Umbilical cord (tissue), 2 donors: ENCODE results near the gene IGFBP7. TPM values are rescaled to one million over a fixed set of nuclear protein-coding genes. Genes with fewer than 3 reads are reported as not detected.

ENCODE experiments used
- DNase-seq: peaks from one replicate; pipeline ENCODE4 v3.0.0-alpha.2; 2015; ENCODE audit warnings: low spot score
- total RNA-seq: library from RNA; depleted of rRNA; stranded (reverse); fragments of >200 nt; gene quantifications from one replicate; pipeline ENCODE4 v1.2.3, GENCODE V29; 2014; ENCODE audit warnings: low replicate concordance; ENCODE audit not compliant: insufficient read depth

Gene IGFBP7
- total RNA-seq, 1 donor from 2014 or later, result 999 TPM

DNA sequence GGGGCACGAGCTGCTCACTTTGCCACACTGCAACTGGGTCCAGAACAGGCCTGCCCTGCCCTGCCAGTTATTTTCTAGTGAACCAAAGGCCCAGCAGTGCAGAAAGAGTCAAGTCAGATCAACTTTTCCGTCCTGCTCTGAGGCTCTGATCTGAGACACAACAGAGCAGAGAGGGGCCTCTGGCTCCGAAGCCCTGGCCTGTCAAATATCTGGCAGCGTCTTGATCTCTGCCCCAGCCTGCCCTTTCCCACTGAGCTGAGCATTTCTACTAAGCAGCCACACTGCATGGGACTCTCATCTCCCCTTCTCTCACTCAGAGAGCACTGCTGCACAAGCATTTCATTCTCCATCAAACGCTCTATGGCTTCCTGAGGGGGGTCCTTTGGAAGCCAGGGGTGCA lies 11.8 kb downstream of the IGFBP7 start:
- peak; percentile 77 for DNase-seq

DNA sequence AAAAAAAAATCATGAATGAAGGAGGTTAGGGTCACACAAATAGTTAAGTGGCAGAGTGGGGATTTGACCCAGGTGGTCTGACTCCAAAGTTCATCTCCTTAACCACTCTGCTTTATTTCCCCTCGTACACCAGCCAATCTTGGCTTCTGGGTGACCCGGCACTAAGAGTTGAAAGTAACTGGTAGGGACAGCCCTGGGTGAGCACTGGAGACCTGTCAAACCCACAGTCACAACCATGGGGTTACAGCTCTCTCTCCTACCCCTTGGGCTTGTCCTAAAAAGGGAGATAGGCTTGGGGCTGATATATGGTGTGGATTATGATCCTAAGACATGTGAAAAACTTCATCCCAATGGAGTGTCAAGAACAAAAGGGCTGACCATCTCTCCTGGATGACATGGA lies 12.5 kb downstream of the IGFBP7 start:
- no peak for DNase-seq

DNA sequence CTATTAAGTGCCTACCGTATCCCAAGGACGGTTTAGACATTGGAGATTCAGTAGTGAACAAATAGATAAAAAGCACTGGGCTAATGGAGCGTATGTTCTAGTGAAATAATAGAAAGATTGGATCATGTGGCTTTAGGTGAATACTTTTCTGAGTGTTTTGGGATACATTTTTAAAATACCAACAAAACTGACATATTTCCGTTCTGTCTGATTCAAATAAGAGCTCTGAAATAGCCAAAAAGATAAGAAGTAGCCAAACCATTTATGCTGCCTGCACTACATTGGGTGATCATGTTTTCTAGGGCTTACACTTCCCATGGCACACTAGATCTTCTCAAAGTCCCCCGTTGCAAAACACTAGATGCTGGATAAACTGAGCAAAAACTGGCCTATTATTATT lies 14.2 kb downstream of the IGFBP7 start:
- DNase-seq, result no peak

DNA sequence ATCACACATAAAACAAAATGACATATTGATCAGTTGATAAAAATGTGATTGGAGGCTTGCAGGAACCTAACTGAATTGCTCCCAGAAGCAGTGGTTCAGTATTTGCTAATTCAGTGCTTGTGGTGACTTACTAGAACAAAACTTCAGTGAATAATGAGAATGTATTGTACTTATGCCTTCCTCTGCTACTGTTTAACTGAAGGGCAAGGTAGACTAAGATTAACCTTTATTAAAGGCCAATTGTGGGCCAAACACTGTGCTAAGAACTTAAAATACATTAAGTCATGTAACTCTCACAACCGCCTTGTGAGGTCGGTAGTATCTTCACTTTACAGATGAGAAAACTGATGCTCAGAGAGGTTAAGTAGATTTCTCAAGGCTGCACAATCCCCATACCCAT lies 14.9 kb downstream of the IGFBP7 start:
- DNase-seq, result no peak

DNA sequence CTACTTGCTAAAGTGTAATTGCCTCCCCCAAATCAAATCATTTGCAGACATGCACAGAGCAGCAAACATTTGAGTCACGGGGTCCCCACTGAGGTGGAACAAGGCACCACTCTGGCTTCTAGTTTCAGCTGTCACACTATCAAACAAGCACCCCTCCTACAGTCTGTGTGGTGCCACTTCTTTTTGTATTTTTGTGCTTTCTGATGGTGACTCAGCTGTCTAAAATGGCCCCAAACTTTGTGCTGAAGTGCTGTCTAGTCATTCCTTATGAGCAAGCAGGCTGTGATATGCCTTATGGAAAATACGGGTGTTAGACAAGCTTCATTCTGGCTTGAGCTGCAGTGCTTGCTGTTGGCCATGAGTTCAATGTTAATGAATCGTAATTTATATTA lies 15.4 kb downstream of the IGFBP7 start:
- peak; percentile 38 for DNase-seq

DNA sequence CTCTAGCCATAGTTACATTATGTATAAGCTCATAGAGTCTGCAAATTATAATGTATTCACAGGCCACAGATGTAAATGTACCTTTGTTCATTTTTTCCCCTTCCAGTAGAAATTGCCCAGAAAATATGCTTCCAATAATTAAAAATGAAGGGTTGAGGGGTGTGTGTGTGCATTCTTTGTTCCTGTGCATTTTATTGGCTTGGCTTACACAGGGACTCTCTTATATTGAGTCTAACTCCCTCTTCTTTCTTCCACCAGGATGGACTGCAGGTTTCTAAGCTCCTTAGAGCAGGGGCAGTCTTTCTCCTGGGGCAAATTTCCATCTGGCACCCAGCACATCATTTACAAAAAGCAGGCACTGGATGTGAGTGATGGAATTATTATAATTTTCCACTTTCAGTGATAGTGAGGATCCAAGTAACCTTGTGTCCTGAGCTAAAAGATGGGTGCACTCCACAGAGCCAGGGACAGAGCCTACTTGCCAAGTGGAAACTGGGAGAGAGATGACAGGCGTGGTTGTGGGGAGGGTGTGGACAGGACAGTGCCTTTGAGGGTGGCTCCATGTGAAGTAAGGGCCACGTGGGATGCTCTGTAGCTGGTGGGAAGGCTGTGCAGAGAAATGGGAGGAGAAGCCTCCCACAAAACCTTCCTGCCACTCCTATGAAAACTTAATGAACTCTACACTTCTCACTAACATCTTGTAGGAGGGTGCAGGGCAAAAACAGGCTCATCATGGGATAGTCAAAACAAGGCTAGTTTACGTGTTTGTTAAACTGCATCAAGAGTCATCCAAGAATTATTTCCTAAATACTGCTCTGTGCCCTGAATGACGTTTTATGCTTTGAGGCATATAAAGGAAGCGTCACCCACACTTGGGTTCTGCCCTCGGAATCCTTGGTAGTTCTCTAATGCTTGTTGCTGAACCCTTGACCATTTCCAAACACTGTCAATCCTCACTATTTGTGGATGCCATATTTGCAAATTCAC lies 16.0 kb downstream of the IGFBP7 start:
- no peak for DNase-seq

DNA sequence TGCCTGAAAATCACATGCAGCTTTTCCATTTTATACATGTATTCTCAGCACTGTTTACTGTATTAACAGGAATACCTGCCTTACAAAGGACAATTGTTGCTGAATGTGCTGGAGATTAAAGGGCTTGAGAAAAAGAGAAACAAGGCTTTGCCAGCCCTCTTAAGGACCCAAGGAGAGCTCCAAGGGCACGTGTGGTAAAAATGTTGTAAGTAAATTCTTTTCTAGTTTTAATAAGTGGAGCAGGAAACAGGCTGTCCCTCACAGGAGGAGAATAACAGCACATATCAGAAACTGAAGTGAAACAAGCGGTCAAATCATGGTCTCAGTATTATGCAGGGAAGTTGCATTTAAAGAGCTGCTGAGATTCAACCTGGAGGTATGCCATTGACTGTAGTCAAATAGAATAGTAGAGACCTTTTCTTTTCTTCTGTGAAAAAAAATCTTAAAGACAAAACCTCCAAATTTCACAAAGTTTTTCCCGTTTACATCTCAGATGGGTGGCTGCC lies 18.5 kb downstream of the IGFBP7 start:
- DNase-seq, result no peak

DNA sequence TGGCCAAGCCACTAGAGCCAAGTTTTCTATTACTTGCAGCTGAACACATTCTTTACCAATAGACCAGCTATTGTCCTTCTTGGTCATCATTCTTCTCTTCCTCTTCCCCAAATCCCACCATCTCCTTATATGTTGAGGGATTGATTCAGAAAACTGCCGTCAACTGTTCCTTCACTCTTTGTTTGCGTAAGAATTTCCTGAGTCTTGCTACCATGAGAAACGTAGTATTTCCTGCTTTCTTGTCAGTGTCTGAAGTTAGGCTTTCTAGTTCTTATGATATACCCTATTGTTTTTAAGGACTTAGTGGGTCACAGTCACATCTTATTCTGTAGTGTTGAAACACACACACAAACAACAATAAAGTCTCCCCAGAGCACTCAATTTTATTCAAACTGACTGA lies 20.1 kb downstream of the IGFBP7 start:
- DNase-seq, result no peak

DNA sequence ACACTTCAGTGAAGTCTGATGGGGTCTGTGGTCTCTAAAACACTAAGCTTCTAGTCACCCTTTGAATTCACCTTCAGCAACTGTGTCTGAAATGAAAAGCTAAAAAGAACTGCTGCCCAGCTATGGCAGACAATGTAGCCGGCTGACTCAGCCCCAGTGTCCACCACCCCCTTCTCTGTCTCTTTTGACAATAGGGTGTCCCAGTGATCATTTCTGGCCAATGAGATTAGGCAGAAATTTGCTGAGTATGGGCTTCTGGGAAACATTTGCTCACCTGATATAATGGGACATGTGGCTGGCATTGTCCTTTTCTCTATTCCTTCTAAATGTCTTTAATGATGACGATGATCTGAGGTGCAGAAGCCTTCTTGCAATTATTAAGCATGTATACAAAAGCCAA lies 20.6 kb downstream of the IGFBP7 start:
- DNase-seq, result no peak

DNA sequence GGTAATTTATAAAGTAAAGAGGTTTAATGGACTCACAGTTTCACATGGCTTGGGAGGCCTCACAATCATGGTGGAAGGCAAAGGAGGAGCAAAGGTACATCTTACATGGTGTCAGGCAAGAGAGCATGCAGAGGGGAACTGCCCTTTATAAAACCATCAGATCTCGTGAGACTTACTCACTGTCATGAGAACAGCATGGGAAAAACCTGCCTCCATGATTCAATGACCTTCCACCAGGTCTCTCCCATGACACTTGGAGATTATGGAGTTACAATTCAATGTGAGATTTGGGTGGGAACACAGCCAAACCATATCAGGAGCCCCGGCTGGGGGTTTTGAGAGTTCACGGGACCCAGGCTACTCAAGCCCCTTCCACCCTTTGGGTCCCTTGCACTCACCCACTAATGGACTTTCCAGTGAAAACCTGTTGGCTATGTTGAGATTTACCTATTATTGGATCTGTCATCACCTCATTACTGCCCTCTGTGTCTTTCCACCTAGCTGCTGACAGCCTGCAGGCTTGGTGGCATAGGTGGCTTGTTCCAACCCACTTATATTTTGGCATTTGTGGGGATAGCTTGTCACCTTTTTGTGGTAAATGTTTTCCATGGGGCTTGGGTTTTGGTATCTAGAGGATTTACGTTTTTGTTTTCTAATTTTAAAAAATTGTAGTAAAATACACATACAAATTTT lies 24.0 kb downstream of the IGFBP7 start:
- no peak for DNase-seq

DNA sequence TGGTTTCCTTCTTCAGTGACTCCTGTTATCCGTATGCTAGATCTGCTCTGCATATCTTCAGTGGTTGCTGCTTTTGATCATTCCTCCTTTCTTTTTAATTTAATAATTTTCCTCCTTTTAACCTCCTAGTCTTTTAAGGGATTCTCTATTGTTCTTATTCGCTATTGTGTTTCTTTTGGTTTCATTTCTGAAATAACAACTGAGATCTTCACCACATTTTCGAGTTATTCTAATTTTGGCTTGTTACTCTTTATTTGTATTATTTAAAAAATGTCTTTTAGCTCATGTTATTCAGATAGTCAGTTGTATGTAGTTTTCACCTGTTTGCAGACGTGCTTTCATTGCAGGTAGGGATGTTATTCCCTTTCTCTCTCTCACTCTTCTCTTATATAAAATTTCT lies 24.9 kb downstream of the IGFBP7 start:
- no peak for DNase-seq

DNA sequence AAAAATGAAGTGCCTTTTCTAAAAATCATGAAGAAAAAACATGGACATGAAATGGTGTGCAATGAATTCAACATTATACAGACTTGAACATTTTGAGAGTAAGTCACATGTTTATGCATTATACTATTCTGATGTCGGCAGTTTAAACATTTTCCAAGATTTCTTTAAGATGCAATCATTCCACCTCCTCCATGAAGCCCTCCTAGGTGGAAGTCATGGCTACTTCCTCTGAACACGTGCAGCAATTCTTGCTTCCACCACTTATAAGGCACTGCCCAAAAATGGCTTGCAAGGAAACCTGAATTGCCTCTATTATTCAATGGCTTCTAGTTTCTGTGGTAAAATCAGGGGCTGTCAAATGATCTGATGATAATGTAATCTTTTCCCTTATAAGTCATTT lies 25.8 kb downstream of the IGFBP7 start:
- DNase-seq, result no peak

DNA sequence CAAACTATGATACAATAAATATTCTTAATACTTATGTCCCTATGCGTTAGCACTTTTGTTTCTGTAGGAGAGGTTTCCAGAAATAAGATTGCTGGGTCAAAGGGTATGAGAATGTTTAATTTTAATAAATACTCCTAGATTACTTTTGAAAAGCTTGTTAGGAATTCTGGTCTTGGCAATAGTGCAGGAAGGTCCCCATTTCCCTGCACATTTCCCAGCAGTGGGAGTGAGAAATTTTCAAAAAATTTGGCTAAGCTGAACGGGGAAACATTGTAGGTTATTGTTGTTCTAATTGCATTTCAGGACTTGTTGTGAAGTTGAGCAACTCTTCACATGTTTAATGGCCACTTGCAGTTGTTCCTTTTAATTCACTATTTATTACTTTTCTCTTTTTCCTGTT lies 27.1 kb downstream of the IGFBP7 start:
- no peak for DNase-seq

DNA sequence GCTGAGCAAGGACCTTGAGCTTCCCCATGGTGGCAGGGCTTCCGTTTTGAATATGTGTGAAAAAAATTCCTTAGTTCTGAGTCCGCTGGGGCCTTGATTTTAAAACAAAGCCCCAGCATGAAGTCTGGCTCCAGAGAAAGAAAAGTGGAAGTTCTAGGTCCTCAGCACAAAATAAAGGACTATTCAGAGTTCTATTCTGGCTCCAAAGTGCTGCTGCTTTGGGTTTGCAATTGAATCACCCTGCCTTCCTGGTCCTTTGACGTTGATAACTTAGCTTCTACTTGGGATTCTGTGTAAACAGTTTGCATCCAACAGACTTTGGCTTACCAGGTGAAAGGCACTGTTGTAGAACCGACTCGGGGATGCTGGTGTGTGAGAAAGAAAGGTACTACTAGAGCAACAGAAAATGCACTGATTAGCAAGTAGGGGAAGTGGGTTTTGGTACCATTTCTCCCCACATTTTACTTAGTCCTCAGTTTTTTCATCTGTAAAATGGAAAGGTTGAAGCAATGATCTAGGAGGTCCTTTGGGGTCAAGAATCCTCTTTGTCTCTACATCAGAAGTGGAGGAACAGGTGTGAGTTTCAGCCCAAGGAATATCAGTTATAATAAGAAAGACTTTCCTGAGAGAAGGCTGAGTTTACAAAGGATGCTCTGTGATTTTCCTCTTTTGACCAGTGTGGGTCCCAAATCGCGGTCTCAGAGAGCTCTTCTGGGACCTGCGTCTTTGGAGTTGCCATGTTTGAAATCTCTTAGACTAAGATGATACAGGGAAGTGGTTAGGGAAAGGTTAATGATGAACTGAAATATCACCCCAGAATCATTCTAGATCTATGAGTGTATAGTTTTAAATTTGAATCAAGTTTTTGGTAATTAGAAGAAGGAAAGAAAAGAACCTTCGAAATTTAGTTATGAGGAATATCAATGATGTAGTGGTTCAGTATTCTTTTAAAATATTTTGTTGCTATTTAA lies 28.2 kb downstream of the IGFBP7 start:
- DNase-seq, result no peak

DNA sequence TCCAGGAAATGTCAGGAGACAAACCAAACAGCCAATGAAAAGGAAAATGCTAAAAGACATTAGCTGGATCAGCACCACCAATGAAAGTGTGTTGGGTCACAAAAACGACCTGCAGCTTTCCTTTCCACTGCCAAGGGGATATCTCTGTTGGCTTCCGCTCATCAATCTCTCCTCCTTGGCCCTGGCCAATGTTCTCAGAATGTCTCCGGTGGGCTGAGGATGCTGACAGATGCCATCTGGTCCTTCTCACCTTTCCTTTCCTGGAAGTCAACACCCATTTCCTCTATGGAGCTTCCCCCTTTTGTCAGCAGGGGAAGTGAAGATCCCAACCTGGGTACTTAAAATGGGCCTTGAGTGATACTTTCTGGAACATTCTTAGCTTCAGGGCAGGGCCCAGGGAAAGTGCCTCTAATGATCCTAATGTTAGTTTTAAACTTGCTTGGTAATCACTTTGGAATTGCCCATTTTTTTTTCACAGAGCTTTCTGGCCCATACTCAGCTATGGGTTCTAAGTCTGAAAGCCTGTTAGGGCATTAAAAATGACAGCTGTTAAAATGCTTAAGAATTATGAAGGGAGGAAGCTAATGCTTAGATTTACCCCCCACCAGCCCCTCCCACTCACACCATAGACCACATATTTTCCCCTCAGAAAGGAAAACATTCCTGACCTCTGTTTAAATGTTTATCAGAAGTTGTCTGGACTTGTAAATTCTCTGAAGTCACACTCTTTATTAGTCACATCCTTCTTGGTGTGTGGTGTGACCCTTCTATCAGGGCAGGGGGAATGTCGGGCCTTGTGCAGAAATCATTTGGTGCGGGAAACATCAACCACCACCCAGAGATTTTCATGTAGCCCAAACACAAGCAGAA lies 29.2 kb downstream of the IGFBP7 start:
- peak; percentile 81 for DNase-seq

DNA sequence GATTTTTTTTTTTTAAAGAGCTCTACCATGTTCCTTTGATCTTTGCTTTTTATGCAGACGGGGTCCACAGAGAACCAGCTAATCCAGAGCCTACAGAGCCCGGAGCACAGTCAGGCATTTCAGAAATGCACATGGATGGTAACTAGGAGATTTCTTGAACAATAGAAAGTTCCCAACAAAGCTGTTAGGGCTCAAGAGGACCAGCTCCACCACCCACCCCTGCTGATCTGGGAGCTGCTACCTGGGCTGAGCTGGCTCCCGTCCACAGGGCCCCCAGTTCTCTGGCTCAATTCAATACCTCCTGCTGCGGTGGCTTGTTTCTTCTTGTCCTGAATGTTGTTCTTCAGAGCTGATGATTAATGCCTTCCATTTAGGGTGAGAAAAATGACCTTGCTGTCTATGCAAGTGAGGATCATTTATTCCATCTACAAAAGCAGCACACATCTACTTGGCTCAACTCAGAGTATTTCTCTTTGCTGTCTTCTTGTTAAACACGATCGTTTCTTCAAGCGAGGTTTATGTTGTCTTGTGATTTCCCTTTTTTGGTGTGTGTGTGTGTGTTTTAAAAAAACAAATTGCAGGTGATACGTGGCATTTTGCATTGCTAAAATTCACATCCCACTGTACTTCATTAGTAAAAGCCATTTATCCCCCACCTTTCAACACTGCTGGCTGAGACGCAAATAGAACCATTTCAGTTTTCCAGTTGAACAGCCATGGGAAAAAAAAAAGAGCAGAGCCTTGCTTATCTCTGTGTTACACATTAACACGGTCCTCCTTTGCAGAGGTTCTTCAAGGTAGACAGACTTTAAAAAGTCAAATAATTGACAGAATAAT lies 31.3 kb downstream of the IGFBP7 start:
- DNase-seq, result no peak

DNA sequence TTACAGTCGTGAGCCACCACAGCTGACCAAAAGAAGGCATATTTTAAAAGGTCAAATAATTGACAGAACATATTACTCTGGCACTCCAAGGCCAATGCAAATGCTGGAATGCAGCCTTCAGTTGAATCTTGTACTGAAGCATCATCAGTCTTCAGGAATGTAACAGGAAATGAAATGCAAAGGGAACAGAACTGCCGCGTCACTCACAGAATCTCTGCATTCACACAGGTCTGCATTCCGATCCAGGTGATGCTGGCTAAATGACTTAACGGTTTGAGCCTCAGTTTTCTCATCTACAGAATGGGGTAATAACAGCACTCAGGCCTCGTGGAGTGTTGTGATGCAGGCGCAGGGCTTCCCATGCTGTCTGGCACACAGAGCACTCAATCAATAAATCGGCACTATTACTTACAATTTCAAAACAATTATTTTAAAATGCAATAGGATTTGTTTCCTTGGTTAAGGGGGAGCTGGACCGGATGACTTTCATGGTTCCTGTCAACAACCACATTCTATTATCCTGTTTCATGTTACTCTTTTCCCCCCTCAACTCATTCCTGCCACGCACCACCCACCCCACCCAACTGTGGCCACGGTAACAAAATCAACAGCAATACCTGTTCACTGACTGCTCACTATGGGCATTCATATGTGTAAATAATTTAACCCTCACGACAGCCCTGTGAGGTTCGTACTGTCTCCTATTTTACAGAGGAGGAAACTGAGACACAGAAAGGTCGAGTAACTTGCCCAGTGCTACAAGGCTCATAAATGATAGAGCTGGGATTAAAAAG lies 32.4 kb downstream of the IGFBP7 start:
- DNase-seq, result no peak

DNA sequence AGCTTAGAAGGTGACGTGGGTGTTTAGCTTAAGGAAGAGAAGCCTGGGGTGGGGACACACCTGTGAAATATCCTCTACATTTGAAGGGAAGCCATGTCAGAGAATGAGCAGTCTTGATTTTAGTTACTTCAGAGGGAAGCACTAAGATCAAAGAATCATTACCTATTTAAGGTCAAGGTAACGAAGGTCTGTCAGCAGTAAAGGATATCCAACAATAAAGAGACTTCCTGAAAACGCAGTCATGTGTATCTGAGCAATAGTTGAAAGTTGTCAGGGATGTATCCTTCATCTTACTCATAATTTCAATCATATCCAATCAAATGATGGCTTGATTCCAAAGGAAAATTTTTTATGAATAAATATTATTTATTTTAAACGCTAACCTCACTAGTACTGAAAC lies 33.5 kb downstream of the IGFBP7 start:
- no peak for DNase-seq

DNA sequence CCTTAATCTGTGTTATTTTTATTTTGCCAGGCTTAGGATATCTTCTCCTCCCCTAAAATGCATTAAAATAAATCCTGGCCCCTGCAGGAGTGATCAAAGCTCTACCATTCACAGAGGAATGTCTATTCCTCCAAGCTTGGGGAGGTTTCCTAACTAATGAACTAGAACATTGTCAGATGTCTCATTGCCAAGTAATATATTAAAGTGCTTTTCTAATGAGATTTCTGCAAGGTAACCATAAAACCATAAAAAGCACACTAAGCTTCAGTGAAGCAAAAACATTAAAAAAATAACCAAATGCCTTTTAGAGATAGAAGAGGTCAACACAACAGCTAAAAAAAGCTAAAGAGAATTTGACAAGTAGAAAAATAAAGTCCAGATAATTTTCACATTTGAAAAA lies 34.8 kb downstream of the IGFBP7 start:
- DNase-seq, result no peak
